Measurements from ENCODE around the gene SNRPA.

The SNRPA gene

GRCh38 chr19:40740747-40741146 lies 10.3 kb upstream of the SNRPA start:
- in situ Hi-C loops (cut with MboI; ENCODE audit: low sequenced_read_pairs, unreplicated experiment): no loop called here
- no peak for DNase-seq (ENCODE audit: low spot score)
- TF ChIP-seq CTCF (IDR thresholded peaks at IDR 0.05; ENCODE audit: borderline replicate concordance, control extremely low read depth, extremely low read depth, insufficient read depth, missing control alignments): no peak

DNA sequence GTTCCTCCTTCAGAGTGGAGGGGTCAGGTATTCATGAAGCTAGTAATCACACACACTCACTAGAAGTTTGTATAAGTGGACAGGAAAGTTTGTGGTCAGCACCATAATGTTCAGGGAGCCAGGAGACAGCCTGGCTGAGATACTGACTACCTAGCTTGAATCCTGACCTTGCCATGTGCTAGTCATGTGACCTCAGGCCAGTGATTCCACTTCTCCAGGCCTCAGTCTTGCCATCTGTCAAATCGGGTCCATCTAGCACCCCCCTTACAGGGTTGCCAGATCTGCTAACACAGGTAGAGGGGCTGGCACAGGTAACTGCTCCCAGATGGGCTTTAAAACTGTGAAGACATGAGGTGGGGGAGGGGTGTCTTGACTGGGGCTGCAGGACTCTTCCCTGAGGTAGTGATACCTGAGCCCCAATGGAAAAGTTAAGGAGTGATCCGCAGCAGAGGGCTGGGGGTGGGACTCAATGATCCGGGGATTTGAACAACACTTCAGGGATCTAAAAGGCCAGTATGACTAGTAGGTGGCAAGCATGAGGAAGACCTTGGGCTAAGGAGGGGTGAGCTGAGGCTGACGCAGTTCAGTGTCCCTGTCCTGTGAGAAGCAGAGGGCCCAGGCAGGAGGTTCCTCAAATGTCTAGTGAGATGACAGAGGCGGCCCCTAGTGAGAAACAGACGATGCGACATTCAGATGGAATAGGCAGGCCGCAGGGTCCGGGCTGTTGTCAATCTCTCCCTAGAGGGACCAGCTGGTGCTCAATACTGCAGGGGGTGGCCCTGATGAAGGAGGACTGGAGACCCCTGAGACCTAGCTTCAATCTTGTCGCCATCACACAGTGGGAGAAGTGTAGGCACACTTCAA lies 9.2 kb upstream of the SNRPA start:
- in situ Hi-C loops (cut with MboI; ENCODE audit: low sequenced_read_pairs, unreplicated experiment): no loop called here
- TF ChIP-seq CTCF (IDR thresholded peaks at IDR 0.05; ENCODE audit: borderline replicate concordance, control extremely low read depth, extremely low read depth, insufficient read depth, missing control alignments): no peak
- DNase-seq (ENCODE audit: low spot score): no peak

DNA sequence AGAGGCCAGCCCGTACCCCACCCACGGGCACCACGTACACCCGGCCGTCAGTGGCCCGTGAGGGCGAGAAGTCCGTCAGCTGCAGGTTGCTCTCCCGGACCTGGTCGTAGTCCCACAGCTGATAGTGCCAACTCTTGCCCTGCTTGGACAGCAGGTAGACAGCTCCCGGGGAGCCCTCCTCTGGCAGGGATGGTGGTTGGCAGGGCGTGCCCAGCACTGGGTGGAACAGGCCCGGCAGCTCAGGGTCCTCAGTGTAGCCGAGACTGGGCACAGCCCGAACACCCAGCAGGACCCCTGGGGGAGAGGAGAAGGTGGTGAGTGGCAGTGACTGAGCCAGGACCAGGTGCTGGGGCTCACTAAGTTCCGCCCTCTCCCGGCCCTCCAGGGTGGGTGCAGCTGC lies 8.5 kb upstream of the SNRPA start:
- no peak for DNase-seq (ENCODE audit: low spot score)
- TF ChIP-seq CTCF (IDR thresholded peaks at IDR 0.05; ENCODE audit: borderline replicate concordance, control extremely low read depth, extremely low read depth, insufficient read depth, missing control alignments): no peak
- in situ Hi-C loops (cut with MboI; ENCODE audit: low sequenced_read_pairs, unreplicated experiment): no loop called here

GRCh38 chr19:40742886-40743285 lies 8.1 kb upstream of the SNRPA start:
- in situ Hi-C loops (cut with MboI; ENCODE audit: low sequenced_read_pairs, unreplicated experiment): no loop called here
- DNase-seq (ENCODE audit: low spot score): no peak
- TF ChIP-seq CTCF (IDR thresholded peaks at IDR 0.05; ENCODE audit: borderline replicate concordance, control extremely low read depth, extremely low read depth, insufficient read depth, missing control alignments): no peak

DNA sequence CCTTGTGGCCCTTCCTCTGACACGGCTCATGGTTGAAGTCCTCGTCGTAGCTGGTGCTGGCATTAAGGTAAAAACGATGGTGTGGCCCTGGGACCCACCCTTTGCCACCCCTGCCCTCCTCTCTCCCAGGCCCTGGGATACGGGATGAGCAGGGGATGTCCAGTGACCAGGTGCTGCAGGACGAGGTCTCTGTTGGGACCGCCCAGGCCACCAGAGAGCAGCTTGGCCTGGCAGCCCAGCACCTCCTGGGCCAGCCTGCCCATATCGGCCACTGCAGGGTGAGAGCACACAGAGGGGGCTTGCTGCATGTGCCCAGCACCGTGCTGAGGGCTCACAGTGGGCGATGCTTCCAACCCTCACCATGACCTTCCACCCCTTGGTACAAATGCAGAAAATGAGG lies 7.1 kb upstream of the SNRPA start:
- no peak for TF ChIP-seq CTCF (IDR thresholded peaks at IDR 0.05; ENCODE audit: borderline replicate concordance, control extremely low read depth, extremely low read depth, insufficient read depth, missing control alignments)
- no peak for DNase-seq (ENCODE audit: low spot score)
- in situ Hi-C loops (cut with MboI; ENCODE audit: low sequenced_read_pairs, unreplicated experiment): no loop called here

DNA sequence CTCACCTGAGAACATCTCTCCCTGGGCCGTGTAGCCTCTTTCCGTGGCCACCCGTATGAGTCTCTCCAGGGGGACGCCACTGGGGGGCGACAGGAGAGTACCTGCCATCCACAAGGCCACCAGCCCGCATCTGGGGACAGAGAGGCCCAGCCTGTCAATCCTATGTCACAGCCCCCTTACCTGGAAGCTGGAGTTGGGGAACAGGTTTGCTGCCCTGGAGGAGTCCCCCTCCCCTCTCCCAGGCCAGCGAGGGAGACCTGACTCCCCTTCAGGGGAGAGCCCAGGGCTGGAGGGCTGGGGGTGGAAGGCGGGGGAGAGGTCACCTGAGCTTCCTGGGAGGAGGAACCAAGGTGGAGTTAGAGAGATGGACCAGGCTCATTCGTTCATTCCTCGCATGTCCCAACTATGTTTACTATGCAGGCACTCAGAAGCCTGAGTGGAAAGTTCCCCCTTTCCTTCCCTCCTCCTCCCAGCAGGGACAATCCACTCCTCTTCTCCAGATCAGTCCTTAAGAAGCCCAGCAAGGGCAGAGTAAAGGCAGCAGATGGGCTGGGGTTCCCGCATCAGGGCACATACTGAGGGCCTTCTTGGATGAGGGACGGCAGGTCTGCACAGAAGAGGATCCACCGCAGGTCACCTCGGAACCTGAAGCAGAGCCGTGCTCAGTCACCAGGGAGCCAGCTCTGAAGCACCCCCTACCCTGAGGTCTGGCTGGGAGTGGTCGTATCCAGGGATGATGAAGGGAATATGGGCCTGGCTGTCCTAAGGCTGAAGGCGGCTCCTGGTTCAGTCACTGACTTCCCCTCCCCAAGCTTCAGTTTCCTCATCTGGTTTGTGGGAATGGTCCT lies 6.2 kb upstream of the SNRPA start:
- peak; percentile 55 for DNase-seq (ENCODE audit: low spot score)
- TF ChIP-seq CTCF (IDR thresholded peaks at IDR 0.05; ENCODE audit: borderline replicate concordance, control extremely low read depth, extremely low read depth, insufficient read depth, missing control alignments): peak; percentile 19
- in situ Hi-C loops (cut with MboI; ENCODE audit: low sequenced_read_pairs, unreplicated experiment): no loop called here

All from GM13976 (cell line).